Measurements from ENCODE around the gene MYO7A. TPM values are rescaled to one million over a fixed set of nuclear protein-coding genes. Genes with fewer than 3 reads are reported as not detected.

MYO7A gene
- total RNA-seq, 4 donors from 2014 or later = 11.7 to 26.4 (median 17.7) TPM

- TF ChIP-seq CTCF (IDR thresholded peaks at IDR 0.05; ENCODE audit: low read depth) = no peak
These were observed 6.9 kb upstream of the MYO7A start for GRCh38 chr11:77121096-77121640.

- no peak for TF ChIP-seq CTCF (IDR thresholded peaks at IDR 0.05; ENCODE audit: low read depth)
These were observed 6.0 kb upstream of the MYO7A start for GRCh38 chr11:77121876-77122575.

GRCh38 chr11:77122576-77123212 lies 5.4 kb upstream of the MYO7A start:
- no peak for TF ChIP-seq CTCF (IDR thresholded peaks at IDR 0.05; ENCODE audit: low read depth)

GRCh38 chr11:77123591-77123990 lies 4.5 kb upstream of the MYO7A start:
- TF ChIP-seq CTCF (IDR thresholded peaks at IDR 0.05; ENCODE audit: low read depth) = no peak

GRCh38 chr11:77124041-77124440 lies 4.0 kb upstream of the MYO7A start:
- no peak for TF ChIP-seq CTCF (IDR thresholded peaks at IDR 0.05; ENCODE audit: low read depth)

- no peak for TF ChIP-seq CTCF (IDR thresholded peaks at IDR 0.05; ENCODE audit: low read depth)
These were observed 3.6 kb upstream of the MYO7A start for GRCh38 chr11:77124488-77124887.

GRCh38 chr11:77125191-77125590 lies 2.9 kb upstream of the MYO7A start:
- TF ChIP-seq CTCF (IDR thresholded peaks at IDR 0.05; ENCODE audit: low read depth) = no peak

Measured in subcutaneous adipose tissue (tissue), 4 donors.